Measurements from ENCODE around the gene MGST2.

GRCh38 chr4:139647952-139648351, 17.7 kb upstream of the MGST2 start:
- TF ChIP-seq CTCF (IDR thresholded peaks at IDR 0.05) = no peak
- no peak for TF ChIP-seq POLR2A (IDR thresholded peaks at IDR 0.05)

Data from body of pancreas (tissue), 4 donors.